Measurements from ENCODE around the gene KLHL10. TPM values are rescaled to one million over a fixed set of nuclear protein-coding genes. Genes with fewer than 3 reads are reported as not detected.

Gene KLHL10
- total and polyA plus RNA-seq, 2 of the 13 experiments (the other 11 are each of a cell fraction or from before 2014, with no cell fraction given), result 0.04 to 0.08 TPM

GRCh38 chr17:41812381-41813151 is 25.1 kb upstream of the KLHL10 start, which contains the start of gene FKBP10 (continued):
- peak; percentile 54; the same call in 1 of the 2 replicates for TF ChIP-seq MXD4 (CRISPR knock-in tag; IDR thresholded peaks at IDR 0.05)
- TF ChIP-seq ZBTB33 (CRISPR knock-in tag; IDR thresholded peaks at IDR 0.05), result no peak
- 0 out of 2 replicates have a peak, but pooled peaks have one; percentile 42 for TF ChIP-seq ZKSCAN8 (CRISPR knock-in tag; IDR thresholded peaks at IDR 0.05; ENCODE audit: borderline replicate concordance)
- no peak for TF ChIP-seq TCF7L2 (IDR thresholded peaks at IDR 0.05; ENCODE audit: low read depth, low read length)
- no peak for TF ChIP-seq ARHGAP35 (CRISPR knock-in tag; IDR thresholded peaks at IDR 0.05; ENCODE audit: borderline replicate concordance)
- TF ChIP-seq ZNF510 (CRISPR knock-in tag; IDR thresholded peaks at IDR 0.05; ENCODE audit: low read depth), result no peak
- peak; percentile 62; the same call in 1 of the 2 replicates for TF ChIP-seq ZNF749 (CRISPR knock-in tag; IDR thresholded peaks at IDR 0.05; ENCODE audit: borderline replicate concordance)
- peak; percentile 55; the same call in 1 of the 2 replicates for TF ChIP-seq JUND (CRISPR knock-in tag; IDR thresholded peaks at IDR 0.05)
- TF ChIP-seq ZSCAN22 (CRISPR knock-in tag; IDR thresholded peaks at IDR 0.05), result peak; percentile 85; the same call in 1 of the 2 replicates
- peak; percentile 62 for TF ChIP-seq DRAP1 (CRISPR knock-in tag; IDR thresholded peaks at IDR 0.05)
- TF ChIP-seq BCL6 (CRISPR knock-in tag; IDR thresholded peaks at IDR 0.05), result peak; percentile 32
- peak; percentile 79; the same call in 1 of the 2 replicates for TF ChIP-seq ZNF776 (CRISPR knock-in tag; IDR thresholded peaks at IDR 0.05)
- TF ChIP-seq SNAPC5 (CRISPR knock-in tag; IDR thresholded peaks at IDR 0.05; ENCODE audit: borderline replicate concordance), result no peak; the same call in 1 of the 2 replicates
- peak; percentile 73 for TF ChIP-seq ZNF350 (CRISPR knock-in tag; IDR thresholded peaks at IDR 0.05; ENCODE audit: borderline replicate concordance, low read depth)
- no peak; the same call in 1 of the 2 replicates for TF ChIP-seq FOXC1 (CRISPR knock-in tag; IDR thresholded peaks at IDR 0.05; ENCODE audit: borderline replicate concordance)
- no peak for TF ChIP-seq ATF5 (CRISPR knock-in tag; IDR thresholded peaks at IDR 0.05; ENCODE audit: low read depth)
- TF ChIP-seq NFE2L1 (CRISPR knock-in tag; IDR thresholded peaks at IDR 0.05; ENCODE audit: borderline replicate concordance), result no peak
- no peak for TF ChIP-seq ZBTB46 (CRISPR knock-in tag; IDR thresholded peaks at IDR 0.05; ENCODE audit: borderline replicate concordance)
- TF ChIP-seq ZBTB39 (CRISPR knock-in tag; IDR thresholded peaks at IDR 0.05), result no peak
- TF ChIP-seq HNRNPL (IDR thresholded peaks at IDR 0.05; ENCODE audit: low read depth, low read length), result no peak
- 0 out of 2 replicates have a peak, but pooled peaks have one; percentile 23 for TF ChIP-seq U2AF2 (IDR thresholded peaks at IDR 0.05; ENCODE audit: low read depth, low read length)
- TF ChIP-seq NFKBIZ (CRISPR knock-in tag; IDR thresholded peaks at IDR 0.05), result no peak
